ENCODE measurements around the gene POMT1.
"Not testable (repeated sequence)": the region's sequence is repeated elsewhere in the genome, so short reads cannot be mapped to it uniquely, and the experiment has no call there.

Gene POMT1

GRCh38 chr9:131496844-131497405 lies 5.8 kb upstream of the POMT1 start:
- no peak for DNase-seq (ENCODE audit: low read depth)

GRCh38 chr9:131499254-131499767 lies 3.4 kb upstream of the POMT1 start:
- no peak for DNase-seq (ENCODE audit: low read depth)

GRCh38 chr9:131500377-131500776 lies 2.3 kb upstream of the POMT1 start:
- DNase-seq (ENCODE audit: low read depth): peak; percentile 63

- DNase-seq (ENCODE audit: low read depth): peak; percentile 31
Observed at GRCh38 chr9:131500939-131501541, 1.7 kb upstream of the POMT1 start.

GRCh38 chr9:131503626-131504465 lies 1.1 kb downstream of the POMT1 start:
- peak; percentile 20 for DNase-seq (ENCODE audit: low read depth)

- DNase-seq (ENCODE audit: low read depth): no peak
Observed at GRCh38 chr9:131505012-131505411, 2.3 kb downstream of the POMT1 start.

- DNase-seq (ENCODE audit: low read depth): no peak
Observed at GRCh38 chr9:131511416-131511815, 8.7 kb downstream of the POMT1 start.

- DNase-seq (ENCODE audit: low read depth): no peak
Observed at GRCh38 chr9:131511880-131512279, 9.2 kb downstream of the POMT1 start.

- DNase-seq (ENCODE audit: low read depth): no peak
Observed at GRCh38 chr9:131513177-131513576, 10.5 kb downstream of the POMT1 start.

GRCh38 chr9:131515559-131516031 lies 12.9 kb downstream of the POMT1 start:
- DNase-seq (ENCODE audit: low read depth): not testable (repeated sequence)

- DNase-seq (ENCODE audit: low read depth): no peak
Observed at GRCh38 chr9:131516100-131516499, 13.4 kb downstream of the POMT1 start.

- DNase-seq (ENCODE audit: low read depth): no peak
Observed at GRCh38 chr9:131516930-131517329, 14.2 kb downstream of the POMT1 start.

GRCh38 chr9:131517761-131518190 lies 15.1 kb downstream of the POMT1 start:
- DNase-seq (ENCODE audit: low read depth): no peak

- no peak for DNase-seq (ENCODE audit: low read depth)
Observed at GRCh38 chr9:131518553-131518952, 15.8 kb downstream of the POMT1 start.

- no peak for DNase-seq (ENCODE audit: low read depth)
Observed at GRCh38 chr9:131520503-131520902, 17.8 kb downstream of the POMT1 start.

GRCh38 chr9:131521203-131521602 lies 18.5 kb downstream of the POMT1 start:
- DNase-seq (ENCODE audit: low read depth): no peak

GRCh38 chr9:131521822-131522221 lies 19.1 kb downstream of the POMT1 start:
- no peak for DNase-seq (ENCODE audit: low read depth)

GRCh38 chr9:131522257-131523085 lies 19.8 kb downstream of the POMT1 start:
- no peak for DNase-seq (ENCODE audit: low read depth)

- DNase-seq (ENCODE audit: low read depth): no peak
Observed at GRCh38 chr9:131523086-131523388, 20.3 kb downstream of the POMT1 start.

- DNase-seq (ENCODE audit: low read depth): no peak
Observed at GRCh38 chr9:131523451-131524435, 21.0 kb downstream of the POMT1 start.

Measured in T follicular helper cell (primary cell).